GM12892 (cell line): ENCODE data around the gene ZBTB49.

Experiments used
- POLR2AphosphoS5 ChIP-seq: IDR thresholded peaks from 2 replicates; pipeline ENCODE4 v1.6.1; 2011; ENCODE audit warnings: low read depth, low read length, control low read depth
- TAF1 ChIP-seq: IDR thresholded peaks from 2 replicates; pipeline ENCODE4 v1.6.1; 2011; ENCODE audit warnings: low read depth, mild to moderate bottlenecking, control low read depth, low read length, borderline replicate concordance

DNA sequence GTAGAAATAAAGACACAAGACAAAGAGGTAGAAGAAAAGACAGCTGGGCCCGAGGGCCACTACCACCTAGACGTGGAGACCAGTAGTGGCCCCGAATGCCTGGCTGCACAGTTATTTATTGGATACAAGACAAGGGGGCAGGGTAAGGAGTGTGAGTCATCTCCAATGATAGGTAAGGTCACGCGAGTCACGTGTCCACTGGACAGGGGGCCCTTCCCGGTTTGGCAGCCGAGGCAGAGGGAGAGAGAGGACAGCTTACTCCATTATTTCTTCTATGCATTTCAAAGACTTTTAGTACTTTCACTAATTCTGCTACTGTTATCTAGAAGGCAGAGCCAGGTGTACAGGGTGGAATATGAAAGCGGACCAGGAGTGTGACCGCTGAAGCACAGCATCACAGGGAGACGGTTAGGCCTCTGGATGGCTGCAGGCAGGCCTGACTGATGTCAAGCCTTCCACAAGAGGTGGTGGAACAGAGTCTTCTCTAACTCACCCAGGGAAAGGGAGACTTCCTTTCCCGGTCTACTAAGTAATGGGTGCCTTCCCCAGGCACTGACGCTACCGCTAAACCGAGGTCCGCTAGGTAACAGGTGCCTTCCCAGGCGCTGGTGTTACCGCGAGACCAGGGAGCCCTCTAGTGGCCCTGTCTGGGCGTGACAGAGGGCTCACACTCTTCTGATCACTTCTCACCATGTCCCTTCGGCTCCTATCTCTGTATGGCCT is 44.9 kb downstream of the ZBTB49 start:
- no peak for TF ChIP-seq POLR2AphosphoS5
- TF ChIP-seq TAF1, result no peak
